Fibroblast of skin of scalp (primary cell): Measurements from ENCODE around the gene TMPRSS4.

ENCODE experiments used
- DNase-seq: peaks from one replicate; pipeline ENCODE4 v3.0.0-alpha.2; 2013

The TMPRSS4 gene

GRCh38 chr11:118080296-118080695 is 3.4 kb downstream of the TMPRSS4 start:
- DNase-seq, result no peak

DNA sequence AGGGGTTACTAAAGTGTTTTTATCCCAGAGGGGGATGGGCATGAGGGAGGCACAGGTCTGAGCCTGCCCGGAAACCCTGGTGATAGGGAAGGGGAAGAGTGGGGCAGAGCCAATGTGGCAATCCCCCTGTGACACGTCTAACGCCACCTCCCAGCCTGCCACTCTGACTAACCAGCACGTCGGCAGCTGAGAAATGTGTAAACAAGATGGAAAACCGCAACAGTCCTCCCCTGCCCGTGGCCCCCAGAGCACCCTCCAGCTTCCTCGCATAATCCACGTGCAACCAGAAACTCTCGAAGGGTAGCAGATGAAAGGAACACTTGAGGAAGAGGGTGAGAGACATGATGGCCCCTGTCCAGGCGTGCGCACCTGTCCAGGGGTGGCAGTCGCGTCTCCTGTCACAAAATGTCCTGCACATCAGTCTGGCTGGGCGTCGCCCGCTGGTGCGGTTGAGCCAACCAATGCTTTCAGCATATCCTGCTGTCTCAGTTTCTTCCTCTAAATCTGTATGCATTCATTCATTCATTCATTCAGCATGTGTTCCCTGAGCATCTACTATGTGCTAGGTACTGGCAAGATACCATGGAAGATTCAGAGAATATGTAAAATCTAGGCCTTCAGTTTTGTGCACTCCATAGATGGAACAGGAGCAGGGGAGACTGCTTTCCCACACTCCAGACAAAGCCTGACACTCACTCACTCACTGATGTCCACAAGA is 4.5 kb downstream of the TMPRSS4 start:
- no peak for DNase-seq

DNA sequence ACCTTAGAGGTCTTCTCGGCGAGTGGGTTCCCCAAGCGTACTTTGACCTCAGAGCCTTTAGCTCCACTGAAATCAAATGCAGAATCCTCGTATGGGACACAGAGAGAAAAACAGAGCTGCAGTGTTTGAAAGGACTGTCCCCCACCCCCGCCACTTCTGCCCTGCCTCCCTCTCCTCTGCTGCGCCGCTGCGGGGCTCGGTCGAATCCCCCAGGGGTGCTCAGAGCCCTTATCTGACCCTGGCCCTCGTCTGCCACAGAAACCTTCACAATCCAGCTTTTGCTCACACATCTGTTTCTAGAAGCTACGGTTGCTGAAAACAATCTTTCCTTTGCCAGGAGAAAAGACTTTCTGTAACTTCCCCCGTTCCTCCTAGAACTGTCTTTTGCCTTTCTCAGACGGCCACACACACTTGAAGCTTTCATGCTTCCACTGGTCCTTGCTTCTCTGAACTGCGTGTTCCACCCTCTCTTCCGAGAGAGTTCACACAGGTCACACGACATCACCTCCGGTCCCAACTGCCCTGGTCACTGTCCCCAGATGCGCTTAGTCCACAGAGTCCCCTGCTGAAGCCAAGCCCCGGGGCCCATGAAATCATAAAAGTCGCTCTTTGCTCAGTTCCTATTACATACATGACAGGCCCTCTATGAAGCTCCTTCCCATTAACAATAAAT is 6.1 kb downstream of the TMPRSS4 start:
- DNase-seq, result no peak

DNA sequence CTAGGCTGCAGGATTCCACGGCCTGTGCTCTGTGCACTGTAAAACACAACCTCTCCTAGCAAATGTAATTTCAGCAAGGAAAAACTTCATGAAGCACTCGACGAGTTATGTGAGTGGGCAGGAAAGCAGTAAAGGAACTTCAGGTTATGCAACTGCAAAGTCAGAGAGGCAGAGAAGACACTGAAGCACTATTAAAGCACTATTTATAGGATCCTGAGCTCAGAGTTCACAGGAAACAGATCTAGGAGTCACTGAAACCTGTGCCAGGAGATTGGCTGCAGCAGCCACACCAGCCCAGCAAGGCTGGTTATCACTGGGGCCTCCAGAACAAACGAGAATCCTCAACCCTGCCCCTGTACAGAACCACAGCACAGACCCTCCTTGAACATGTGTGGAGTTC is 7.4 kb downstream of the TMPRSS4 start:
- DNase-seq, result no peak

GRCh38 chr11:118084656-118085055 is 7.8 kb downstream of the TMPRSS4 start:
- no peak for DNase-seq

DNA sequence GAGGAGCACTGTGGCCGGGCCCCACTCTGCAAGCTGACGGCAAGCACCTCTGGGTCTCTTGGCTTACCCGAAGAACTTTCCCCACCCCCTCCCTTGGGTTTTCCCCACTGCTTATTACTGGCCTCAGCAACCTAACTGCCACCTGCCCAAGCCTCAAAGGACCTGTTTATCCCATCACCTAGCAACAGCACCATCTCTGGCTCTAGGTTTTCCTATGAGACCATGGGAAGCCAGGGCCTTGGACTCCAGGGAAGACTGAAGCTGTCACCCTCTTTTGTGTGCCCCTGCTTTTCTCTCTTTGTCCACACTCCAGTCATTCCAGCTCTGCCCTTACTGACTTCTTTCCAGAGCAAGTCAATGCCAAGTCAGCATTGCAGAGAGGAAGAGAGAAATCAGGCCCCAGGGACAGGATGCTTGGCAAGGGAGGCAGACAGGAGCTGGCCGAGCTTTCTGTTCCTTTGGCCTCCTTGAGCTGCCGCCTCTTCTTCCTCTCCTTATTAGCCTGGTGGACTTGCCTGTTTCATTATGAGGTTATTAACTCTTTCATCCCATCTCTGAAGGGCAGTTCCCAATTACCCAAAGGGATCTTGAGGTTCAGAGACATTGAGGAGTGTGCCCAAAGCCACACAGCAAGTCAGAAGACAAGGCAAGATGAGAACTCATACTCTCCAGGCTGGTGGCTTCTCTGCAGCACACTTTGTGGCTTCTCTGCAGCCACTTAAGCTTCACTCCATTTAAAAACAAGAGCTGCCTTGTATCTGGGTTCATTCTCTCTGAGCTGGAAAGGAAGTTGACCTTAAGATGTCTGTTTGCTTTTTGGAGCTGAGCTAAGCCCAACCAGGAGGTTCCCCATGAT is 10.3 kb downstream of the TMPRSS4 start, which contains the start of gene SMIM35:
Gene SMIM35, minus strand, starts transcription at position 51 of the 856 bp plus-strand sequence. CDS start 206 bp downstream, outside the sequence.
- no peak for DNase-seq

DNA sequence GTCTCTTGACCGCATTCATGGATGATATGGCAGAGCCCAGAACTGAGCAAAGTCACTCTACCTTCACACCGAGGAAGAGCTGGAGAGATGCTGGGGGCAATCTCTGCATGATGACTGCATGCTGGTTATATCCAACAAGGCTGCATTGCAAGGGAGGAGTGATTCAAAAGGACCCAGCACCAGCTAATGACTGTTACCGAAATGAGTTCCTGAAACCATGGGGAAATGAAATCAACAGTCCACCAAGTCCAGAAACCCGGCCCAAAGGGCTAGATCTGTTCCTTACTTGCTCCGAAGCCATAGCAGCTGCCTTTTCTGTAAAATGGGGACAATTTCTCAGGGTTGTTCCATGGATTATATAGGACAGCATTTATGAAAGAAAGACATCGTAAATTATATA is 11.1 kb downstream of the TMPRSS4 start:
- no peak for DNase-seq

GRCh38 chr11:118088531-118088930 is 11.7 kb downstream of the TMPRSS4 start:
- DNase-seq, result no peak

- no peak for DNase-seq
Measured at GRCh38 chr11:118090545-118091162, 13.8 kb downstream of the TMPRSS4 start.

- DNase-seq, result no peak
Measured at GRCh38 chr11:118091690-118092089, 14.8 kb downstream of the TMPRSS4 start.

DNA sequence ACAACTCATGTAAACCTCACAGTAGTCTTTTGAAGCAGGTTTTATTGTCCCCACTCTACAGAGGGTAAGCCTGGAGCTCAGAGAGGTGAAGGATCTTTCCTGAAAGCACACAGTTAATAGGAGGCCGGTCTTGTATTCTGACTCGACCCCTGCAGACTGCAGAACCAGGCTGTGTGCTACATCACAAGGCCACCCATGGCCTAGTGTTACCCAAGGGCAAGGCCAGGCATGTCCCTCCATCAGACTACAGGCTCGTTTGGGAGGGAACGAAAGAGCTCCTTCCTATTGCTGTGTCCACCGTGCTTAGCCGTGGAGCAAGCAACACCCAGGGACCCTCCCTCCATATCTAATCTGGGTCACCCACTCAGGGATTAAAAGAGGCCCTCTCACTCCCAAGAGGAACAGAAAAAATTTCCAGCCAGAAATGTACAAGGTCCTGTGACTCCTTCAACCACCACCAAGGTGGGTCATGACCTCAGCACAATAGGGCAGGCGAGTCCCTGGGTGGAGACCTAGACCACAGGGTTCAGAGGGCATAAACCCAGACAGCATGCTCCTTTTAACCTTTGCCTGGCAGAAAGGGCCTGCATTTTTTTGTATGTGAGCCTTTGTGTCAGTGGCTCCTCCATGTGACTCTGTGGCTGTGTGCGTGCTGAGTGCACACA is 16.2 kb downstream of the TMPRSS4 start:
- DNase-seq, result no peak

DNA sequence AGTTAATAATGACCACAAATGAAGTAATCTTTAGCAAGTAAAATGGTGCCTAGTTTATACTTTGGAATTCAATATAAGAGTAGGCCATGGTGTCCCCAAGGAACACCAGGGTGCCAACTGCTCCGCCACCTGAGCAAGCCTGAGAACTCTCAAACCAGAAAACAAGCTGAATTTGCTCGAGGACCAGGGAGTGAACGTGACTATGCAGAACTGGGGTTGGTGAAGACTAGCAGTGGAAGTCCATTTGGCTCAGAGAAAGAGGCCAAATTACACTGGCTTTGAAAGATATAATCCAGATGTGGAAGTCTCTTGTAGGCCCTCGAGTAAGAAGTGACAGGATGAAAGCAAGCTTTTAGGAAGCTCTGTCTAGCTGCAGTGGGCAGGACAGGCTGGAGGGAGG is 18.6 kb downstream of the TMPRSS4 start:
- DNase-seq, result no peak

DNA sequence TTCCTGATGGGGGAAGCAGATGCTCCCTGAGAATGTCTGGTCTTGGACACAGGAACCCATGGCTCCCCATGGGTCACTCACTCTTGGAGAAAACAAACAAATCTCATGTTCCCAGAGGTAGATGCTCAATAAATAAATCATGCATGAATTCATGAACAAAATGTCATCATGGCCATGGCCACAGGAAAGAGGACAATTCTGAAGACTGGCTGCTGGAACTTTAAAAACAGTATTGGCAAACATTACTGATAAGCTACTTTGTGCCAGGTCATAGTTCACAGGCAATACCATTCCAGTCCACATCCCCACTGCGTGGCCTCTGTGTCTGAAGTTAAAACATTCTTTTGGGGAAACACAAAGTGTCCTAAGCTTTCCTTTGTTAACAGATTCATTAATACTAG is 19.1 kb downstream of the TMPRSS4 start:
- no peak for DNase-seq

DNA sequence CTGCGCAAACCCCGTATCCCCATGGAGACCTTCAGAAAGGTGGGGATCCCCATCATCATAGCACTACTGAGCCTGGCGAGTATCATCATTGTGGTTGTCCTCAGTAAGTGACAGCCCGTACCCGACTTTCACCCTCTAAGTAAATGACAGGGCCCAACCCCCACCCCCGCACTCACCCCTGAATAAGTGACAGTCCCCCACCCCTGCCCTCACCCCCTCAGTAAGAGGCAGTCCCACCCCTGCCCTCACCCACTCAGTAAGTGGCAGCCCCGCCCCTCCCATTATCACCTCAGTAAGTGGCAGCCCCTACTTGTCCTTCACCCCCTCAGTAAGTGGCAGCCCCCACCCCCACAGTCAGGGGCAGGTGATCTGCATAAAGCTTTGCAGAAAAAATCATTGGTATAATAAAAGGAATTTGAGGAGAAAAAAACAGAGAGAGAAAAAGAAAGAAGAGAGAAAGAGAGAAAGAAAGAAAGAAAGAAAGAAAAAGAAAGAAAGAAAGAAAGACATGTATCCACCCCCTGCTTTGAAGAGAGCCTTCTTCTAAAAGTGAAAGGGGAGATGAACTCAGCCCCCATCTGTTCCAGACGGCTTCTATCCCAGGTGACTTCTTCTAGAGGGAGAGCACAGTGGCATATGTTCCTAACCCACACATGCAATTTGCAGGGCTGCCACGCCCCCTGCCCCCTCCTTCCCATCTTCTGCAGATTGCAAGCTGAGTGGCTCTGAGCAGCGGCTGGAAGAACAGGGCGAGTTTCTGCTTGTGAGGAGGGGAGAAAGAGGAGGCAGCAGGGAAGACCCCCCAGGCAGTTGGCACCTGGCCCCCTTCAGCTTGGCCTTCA is 22.3 kb downstream of the TMPRSS4 start:
- no peak for DNase-seq

- no peak for DNase-seq
Measured at GRCh38 chr11:118099838-118100556, 23.1 kb downstream of the TMPRSS4 start.

DNA sequence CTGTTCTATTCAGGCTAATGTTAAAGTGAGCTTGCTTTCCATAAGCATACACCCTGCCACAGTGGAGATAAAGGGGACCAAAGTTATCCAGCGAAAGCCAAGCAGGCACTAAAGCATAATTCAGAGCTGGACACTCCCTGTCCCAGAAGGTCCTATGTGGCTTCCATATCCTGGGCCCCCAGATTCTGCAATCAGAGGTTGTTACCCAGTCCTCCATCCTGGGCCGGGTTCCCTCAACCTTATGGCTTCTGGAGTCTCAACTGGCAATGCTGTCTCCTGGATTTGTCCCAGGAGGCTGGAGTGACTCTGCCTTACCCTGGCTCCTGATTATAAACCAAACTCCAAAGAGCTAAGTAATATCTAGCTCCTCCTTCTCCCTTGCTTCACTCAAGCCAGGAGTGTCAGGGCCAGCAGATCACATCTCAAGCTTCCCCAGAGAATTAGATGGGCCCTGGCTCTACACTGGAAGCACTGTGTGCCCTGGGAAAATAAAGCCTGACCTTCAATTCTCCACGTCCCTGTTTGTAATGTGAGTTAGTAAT is 23.9 kb downstream of the TMPRSS4 start:
- DNase-seq, result no peak

GRCh38 chr11:118102721-118103261 is 25.9 kb downstream of the TMPRSS4 start:
- DNase-seq, result no peak

GRCh38 chr11:118104491-118104890 is 27.6 kb downstream of the TMPRSS4 start:
- DNase-seq, result no peak

DNA sequence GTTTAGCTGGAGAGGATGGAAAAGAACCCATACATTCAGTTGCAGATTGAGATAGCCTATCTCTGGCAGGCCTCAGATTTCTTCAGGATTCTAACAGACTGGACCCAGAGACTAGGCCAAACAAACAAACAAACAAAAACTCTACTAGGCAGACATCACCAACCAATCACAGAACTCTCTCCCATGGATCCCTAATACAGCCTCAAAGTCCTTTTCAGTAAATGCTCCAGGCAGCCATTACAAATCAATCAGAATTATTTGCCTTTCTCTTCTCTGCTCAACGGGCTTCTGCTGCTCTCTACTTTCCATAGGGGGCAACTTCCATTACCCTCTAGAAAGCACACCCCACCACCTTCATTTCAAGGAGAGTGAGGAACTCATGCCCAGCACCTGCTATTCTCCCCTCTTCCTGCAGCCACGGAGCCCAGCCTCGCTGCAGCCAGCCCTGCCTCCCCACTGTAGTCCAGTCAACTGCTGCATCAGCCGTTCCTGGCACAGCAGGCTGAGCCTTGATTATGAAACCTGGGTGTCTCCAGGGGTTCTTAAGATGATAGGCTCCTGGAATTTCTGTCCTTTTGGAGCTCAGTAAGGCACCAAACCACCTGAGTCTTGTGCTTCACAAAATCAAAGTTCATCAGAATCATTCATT is 28.9 kb downstream of the TMPRSS4 start:
- no peak for DNase-seq
